MCF 10A (cell line): Measurements from ENCODE around the gene GABRB1. TPM values are rescaled to one million over a fixed set of nuclear protein-coding genes. Genes with fewer than 3 reads are reported as not detected.

ENCODE experiments used
- BruUV-seq: library from RNA; stranded (reverse); fragments of 400-500 nt; replicated peaks from 2 replicates; lab custom pipeline; 2021; lab: Mats Ljungman, UMichigan
- CTCF ChIA-PET: fragments of 300-600 bp; sonication (Branson Sonifier 250); formaldehyde crosslinking; extraction: SDS; loops from one replicate; lab custom pipeline; 2021; ENCODE audit warnings: antibody characterized with exemption, inconsistent platforms; lab: Yijun Ruan, JAX
- POLR2A ChIA-PET: fragments of 300-600, 350-650 bp; sonication (Branson Sonifier 250); formaldehyde crosslinking; extraction: SDS; loops from one replicate; lab custom pipeline; 2020; ENCODE audit warnings: antibody characterized with exemption, inconsistent platforms; lab: Yijun Ruan, JAX
- DNase-seq: peaks from one replicate; pipeline ENCODE4 v3.0.0-alpha.2; 2018; ENCODE audit not compliant: unreplicated experiment
- H3K27ac Mint-ChIP-seq: one replicate; pipeline ENCODE4 v1.8.0; 2022; ENCODE audit warnings: mild to moderate bottlenecking, low read depth, mixed read lengths; ENCODE audit not compliant: unreplicated experiment
- H3K27me3 Mint-ChIP-seq: one replicate; pipeline ENCODE4 v1.8.0; 2022; ENCODE audit warnings: mixed read lengths; ENCODE audit not compliant: insufficient read depth, unreplicated experiment
- H3K36me3 Mint-ChIP-seq: one replicate; pipeline ENCODE4 v1.8.0; 2022; ENCODE audit warnings: mild to moderate bottlenecking, moderate library complexity, mixed read lengths; ENCODE audit not compliant: insufficient read depth, unreplicated experiment
- H3K4me1 Mint-ChIP-seq: one replicate; pipeline ENCODE4 v1.8.0; 2022; ENCODE audit warnings: mixed read lengths; ENCODE audit not compliant: insufficient read depth, unreplicated experiment
- H3K4me3 Mint-ChIP-seq: one replicate; pipeline ENCODE4 v1.8.0; 2022; ENCODE audit warnings: mild to moderate bottlenecking, moderate library complexity, mixed read lengths; ENCODE audit not compliant: unreplicated experiment
- H3K9me3 Mint-ChIP-seq: one replicate; pipeline ENCODE4 v1.8.0; 2022; ENCODE audit warnings: mixed read lengths; ENCODE audit not compliant: unreplicated experiment
- CTCF ChIP-seq: fragments of 200-600 bp; IDR thresholded peaks from one replicate; pipeline ENCODE4 v1.8.0; 2022; ENCODE audit warnings: antibody characterized with exemption, mild to moderate bottlenecking; ENCODE audit not compliant: unreplicated experiment
- intact Hi-C: fragments of 100-400 bp; cut with micrococcal nuclease; formaldehyde crosslinking; loops from 2 replicates; pipeline ENCODE4 v1.14.1; 2022
- total RNA-seq: library from RNA; stranded (reverse); gene quantifications from 2 replicates; pipeline ENCODE4 v1.2.3, GENCODE V29; 2022

Gene GABRB1
- total RNA-seq, 1 experiment from 2014 or later = not detected

- Mint-ChIP-seq H3K4me3 (no peak overlapping the region), H3K27ac (no peak overlapping the region), H3K27me3 (peaks cover 28% of the 10 kb centered on the region), H3K4me1 (no peaks in the 10 kb centered on the region), H3K36me3 (no peaks in the 10 kb centered on the region), H3K9me3 (no peaks in the 10 kb centered on the region)
- no TSS peak for BruUV-seq
- no peak for TF ChIP-seq CTCF
- ChIA-PET CTCF (interaction anchor here (0.7 to 0.9 kb wide), 2 partner anchors 51 to 1141 kb away, joined by 3 read pairs; no protein-coding TSS in a partner anchor), POLR2A (no interaction called here)
- intact Hi-C loops = no loop called here
- DNase-seq = no peak
Observed at GRCh38 chr4:47084795-47085194, 53.4 kb downstream of the GABRB1 start.

- no peak for DNase-seq
- no peak overlapping the region for H3K27ac Mint-ChIP-seq
Observed at GRCh38 chr4:47088298-47088697, 56.9 kb downstream of the GABRB1 start.

GRCh38 chr4:47095884-47096283 lies 64.5 kb downstream of the GABRB1 start:
- TF ChIP-seq CTCF = no peak
- Mint-ChIP-seq H3K9me3 (no peaks in the 10 kb centered on the region), H3K4me3 (no peak overlapping the region), H3K27me3 (peaks cover under 1% of the 10 kb centered on the region), H3K36me3 (no peaks in the 10 kb centered on the region), H3K27ac (no peak overlapping the region), H3K4me1 (no peaks in the 10 kb centered on the region)
- BruUV-seq = no TSS peak
- intact Hi-C loops = no loop called here
- DNase-seq = no peak
- POLR2A ChIA-PET = no interaction called here
- CTCF ChIA-PET = no interaction called here

More at GRCh38 chr4:47088298-47088697, 56.9 kb downstream of the GABRB1 start:
- Mint-ChIP-seq H3K4me3 (no peak overlapping the region), H3K9me3 (no peaks in the 10 kb centered on the region), H3K4me1 (no peaks in the 10 kb centered on the region), H3K36me3 (no peaks in the 10 kb centered on the region), H3K27me3 (peaks cover 22% of the 10 kb centered on the region)
- no TSS peak for BruUV-seq
- CTCF ChIA-PET = interaction anchor here (0.9 to 1.0 kb wide), 3 partner anchors 15 to 55 kb away, joined by 3 to 6 read pairs (median 4); no protein-coding TSS in a partner anchor
- TF ChIP-seq CTCF = no peak
- intact Hi-C loops = no loop called here
- POLR2A ChIA-PET = no interaction called here

GRCh38 chr4:47101453-47101852 lies 70.1 kb downstream of the GABRB1 start:
- ChIA-PET POLR2A (no interaction called here), CTCF (no interaction called here)
- Mint-ChIP-seq H3K27me3 (peaks cover 52% of the 10 kb centered on the region), H3K9me3 (no peaks in the 10 kb centered on the region), H3K4me1 (no peaks in the 10 kb centered on the region), H3K27ac (no peak overlapping the region), H3K36me3 (no peaks in the 10 kb centered on the region), H3K4me3 (no peak overlapping the region)
- intact Hi-C loops = no loop called here
- no peak for DNase-seq
- no TSS peak for BruUV-seq
- TF ChIP-seq CTCF = no peak
